Measurements from ENCODE around the gene PAX2.

Gene PAX2

GRCh38 chr10:100748231-100749058 lies 3.1 kb downstream of the PAX2 start:
- in situ Hi-C loops (cut with HindIII; ENCODE audit: low pct_ligation_motif_present, low pct_unique_long_range_greater_than_20kb, low sequenced_read_pairs), result no loop called here
- peak; percentile 49 for DNase-seq

- no peak for DNase-seq
- in situ Hi-C loops (cut with HindIII; ENCODE audit: low pct_ligation_motif_present, low pct_unique_long_range_greater_than_20kb, low sequenced_read_pairs), result no loop called here
Measured at GRCh38 chr10:100749059-100749308, 3.6 kb downstream of the PAX2 start.

GRCh38 chr10:100749309-100750217 lies 4.2 kb downstream of the PAX2 start:
- in situ Hi-C loops (cut with HindIII; ENCODE audit: low pct_ligation_motif_present, low pct_unique_long_range_greater_than_20kb, low sequenced_read_pairs), result no loop called here
- no peak for DNase-seq

DNA sequence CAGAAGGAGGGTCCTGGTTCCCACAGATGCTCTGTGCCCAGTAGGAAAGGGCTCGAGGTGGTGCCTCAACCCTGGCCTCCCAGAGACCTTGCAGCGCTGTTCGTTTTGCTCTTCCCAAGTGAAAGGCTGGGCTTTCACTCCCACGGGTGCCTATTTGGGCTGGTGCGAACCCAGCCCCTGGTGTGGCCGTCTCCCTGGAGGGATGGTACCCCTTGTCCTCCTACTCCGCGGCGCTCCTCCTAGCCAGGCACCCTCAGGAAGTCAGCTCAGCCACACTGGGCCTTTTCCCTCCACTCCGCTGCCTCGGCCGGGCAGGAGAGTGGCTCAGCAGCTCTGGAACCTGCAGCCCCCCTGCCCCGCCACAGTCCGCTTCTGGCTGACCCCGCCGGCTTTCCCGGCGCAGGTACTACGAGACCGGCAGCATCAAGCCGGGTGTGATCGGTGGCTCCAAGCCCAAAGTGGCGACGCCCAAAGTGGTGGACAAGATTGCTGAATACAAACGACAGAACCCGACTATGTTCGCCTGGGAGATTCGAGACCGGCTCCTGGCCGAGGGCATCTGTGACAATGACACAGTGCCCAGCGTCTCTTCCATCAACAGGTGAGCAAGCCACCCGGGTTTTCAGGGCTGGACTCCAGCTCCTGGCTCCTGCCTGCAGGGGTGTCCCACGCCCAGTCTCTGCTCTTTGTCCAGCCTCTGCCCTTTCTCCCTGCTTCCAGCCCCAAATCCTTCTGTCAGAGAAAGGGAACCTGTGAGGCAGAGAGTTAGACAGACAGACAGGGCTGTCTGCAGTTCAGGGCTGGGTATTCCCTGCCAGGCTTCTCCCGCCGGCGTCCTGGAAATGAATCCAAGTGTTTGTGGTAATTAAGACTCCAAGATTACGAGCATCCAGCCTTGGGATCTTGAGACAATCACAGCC lies 5.2 kb downstream of the PAX2 start:
- DNase-seq, result no peak
- in situ Hi-C loops (cut with HindIII; ENCODE audit: low pct_ligation_motif_present, low pct_unique_long_range_greater_than_20kb, low sequenced_read_pairs), result no loop called here

DNA sequence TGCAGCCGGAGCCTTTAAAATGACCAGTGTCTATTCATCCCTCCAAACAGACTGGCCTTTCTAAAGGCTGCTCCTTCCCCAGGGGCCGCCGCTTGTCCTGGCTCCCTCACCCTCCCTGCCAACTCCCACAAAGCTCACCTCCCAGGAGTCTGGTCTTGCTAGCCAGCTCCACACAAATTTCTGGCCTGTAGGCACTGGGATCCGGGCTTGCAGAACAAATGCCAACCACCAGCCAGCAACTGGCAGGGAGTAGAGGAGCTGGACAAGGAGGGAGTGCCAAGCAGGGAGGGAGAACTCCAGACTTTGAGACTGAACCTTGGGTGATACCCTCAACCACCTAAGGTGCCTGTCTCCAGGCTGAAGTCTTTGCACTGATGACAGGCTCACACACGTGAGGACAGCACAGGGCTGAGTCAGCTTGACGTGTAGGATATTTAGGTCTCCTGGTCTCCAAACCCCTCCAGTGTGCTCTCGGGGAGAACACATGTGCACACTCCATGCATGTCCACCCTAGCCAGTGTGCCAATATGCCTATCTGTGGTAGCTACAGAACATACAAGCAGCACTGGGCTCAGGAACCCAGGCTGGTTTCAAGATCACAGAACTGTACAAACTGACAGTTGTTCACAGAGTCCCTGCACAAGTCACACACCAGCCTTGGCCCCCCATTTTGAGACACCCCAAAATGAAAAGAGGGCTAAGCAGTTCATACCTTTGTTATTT lies 6.0 kb downstream of the PAX2 start:
- no peak for DNase-seq
- in situ Hi-C loops (cut with HindIII; ENCODE audit: low pct_ligation_motif_present, low pct_unique_long_range_greater_than_20kb, low sequenced_read_pairs), result no loop called here

GRCh38 chr10:100755821-100756220 lies 10.4 kb downstream of the PAX2 start:
- DNase-seq, result no peak
- in situ Hi-C loops (cut with HindIII; ENCODE audit: low pct_ligation_motif_present, low pct_unique_long_range_greater_than_20kb, low sequenced_read_pairs), result no loop called here

GRCh38 chr10:100759331-100759730 lies 13.9 kb downstream of the PAX2 start:
- DNase-seq, result no peak
- in situ Hi-C loops (cut with HindIII; ENCODE audit: low pct_ligation_motif_present, low pct_unique_long_range_greater_than_20kb, low sequenced_read_pairs), result no loop called here

DNA sequence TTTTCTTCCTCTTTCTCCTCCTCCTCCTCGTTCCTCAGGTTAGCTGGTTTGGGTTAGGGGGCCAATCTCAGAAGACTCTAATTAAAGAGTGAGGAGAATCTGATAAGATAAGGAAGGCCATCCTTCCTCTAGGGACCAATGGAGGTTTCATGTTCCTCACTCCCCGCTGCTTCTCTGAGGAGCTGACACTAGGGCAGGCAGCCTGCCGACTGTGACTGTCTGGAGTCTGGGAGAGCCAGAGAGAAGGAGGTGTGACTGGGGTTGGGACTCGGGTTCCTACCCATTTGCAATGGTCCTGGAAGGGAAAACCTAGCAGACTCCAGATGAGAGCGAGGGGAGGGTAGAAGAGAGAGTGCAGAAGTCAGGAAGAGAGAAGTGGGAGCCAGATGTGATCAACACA lies 15.3 kb downstream of the PAX2 start:
- no peak for DNase-seq
- in situ Hi-C loops (cut with HindIII; ENCODE audit: low pct_ligation_motif_present, low pct_unique_long_range_greater_than_20kb, low sequenced_read_pairs), result no loop called here

GRCh38 chr10:100761191-100761590 lies 15.8 kb downstream of the PAX2 start:
- in situ Hi-C loops (cut with HindIII; ENCODE audit: low pct_ligation_motif_present, low pct_unique_long_range_greater_than_20kb, low sequenced_read_pairs), result no loop called here

GRCh38 chr10:100763043-100763747 lies 17.8 kb downstream of the PAX2 start:
- no peak for DNase-seq
- in situ Hi-C loops (cut with HindIII; ENCODE audit: low pct_ligation_motif_present, low pct_unique_long_range_greater_than_20kb, low sequenced_read_pairs), result no loop called here

More at GRCh38 chr10:100761191-100761590, 15.8 kb downstream of the PAX2 start:
- no peak for DNase-seq

- no peak for DNase-seq
- in situ Hi-C loops (cut with HindIII; ENCODE audit: low pct_ligation_motif_present, low pct_unique_long_range_greater_than_20kb, low sequenced_read_pairs), result no loop called here
Measured at GRCh38 chr10:100766693-100767421, 21.5 kb downstream of the PAX2 start.

DNA sequence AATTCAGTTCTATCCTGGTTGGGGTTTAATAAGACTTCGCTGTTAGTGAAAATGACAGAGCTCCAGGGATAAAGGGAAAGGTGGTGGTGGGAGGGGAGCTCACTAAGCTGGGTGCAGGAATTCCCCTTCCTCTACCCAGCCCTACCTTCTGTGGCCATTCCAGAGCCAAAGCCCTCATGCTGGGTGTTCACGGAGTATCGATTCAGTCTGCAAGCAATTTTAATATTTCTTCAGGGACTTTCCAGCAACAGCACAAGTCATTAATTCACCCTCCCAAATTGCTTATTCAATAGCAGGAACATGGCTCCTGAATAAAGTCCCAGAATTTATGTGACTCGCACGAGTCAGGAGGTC lies 22.0 kb downstream of the PAX2 start:
- in situ Hi-C loops (cut with HindIII; ENCODE audit: low pct_ligation_motif_present, low pct_unique_long_range_greater_than_20kb, low sequenced_read_pairs), result no loop called here
- no peak for DNase-seq

DNA sequence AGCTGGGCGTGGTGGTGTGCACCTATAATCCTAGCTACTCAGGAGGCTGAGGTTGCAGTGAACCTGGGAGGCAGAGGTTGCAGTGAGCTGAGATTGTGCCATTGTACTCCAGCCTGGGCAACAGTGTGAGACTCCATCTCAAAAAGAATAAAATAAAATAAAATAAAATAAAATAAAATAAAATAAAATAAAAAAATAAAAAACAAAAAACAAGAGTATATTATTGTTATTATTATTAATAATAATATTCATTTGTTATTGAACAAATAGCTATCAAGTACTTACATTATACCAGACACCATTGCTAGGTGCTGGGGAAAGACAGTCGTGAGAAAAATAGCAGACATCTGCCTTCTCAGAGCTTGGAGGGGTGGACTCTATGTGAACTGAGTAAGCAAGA lies 24.1 kb downstream of the PAX2 start:
- in situ Hi-C loops (cut with HindIII; ENCODE audit: low pct_ligation_motif_present, low pct_unique_long_range_greater_than_20kb, low sequenced_read_pairs), result no loop called here
- DNase-seq, result no peak

- in situ Hi-C loops (cut with HindIII; ENCODE audit: low pct_ligation_motif_present, low pct_unique_long_range_greater_than_20kb, low sequenced_read_pairs), result no loop called here
- no peak for DNase-seq
Measured at GRCh38 chr10:100773646-100774045, 28.3 kb downstream of the PAX2 start.

DNA sequence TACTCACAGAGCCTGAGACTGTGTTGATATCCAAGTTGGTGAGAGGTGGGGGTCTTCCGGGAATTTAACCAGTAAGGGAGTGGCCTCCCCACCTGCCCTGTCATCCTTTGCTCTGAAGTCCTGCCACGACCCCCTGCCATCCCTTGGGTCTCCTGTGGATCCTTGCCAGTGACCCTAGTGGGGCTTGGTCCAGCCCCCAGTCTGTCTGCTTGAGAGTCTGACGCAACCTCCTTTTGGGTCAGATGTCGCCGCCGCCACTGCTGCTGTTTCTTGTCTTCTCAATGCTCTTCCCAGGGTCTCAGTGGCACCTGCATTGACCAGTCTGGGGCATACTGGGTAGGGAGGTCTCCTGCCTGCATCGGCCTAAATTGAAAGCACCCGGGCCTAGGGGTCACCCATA lies 28.8 kb downstream of the PAX2 start:
- DNase-seq, result no peak
- in situ Hi-C loops (cut with HindIII; ENCODE audit: low pct_ligation_motif_present, low pct_unique_long_range_greater_than_20kb, low sequenced_read_pairs), result no loop called here

GRCh38 chr10:100774876-100775275 lies 29.5 kb downstream of the PAX2 start:
- in situ Hi-C loops (cut with HindIII; ENCODE audit: low pct_ligation_motif_present, low pct_unique_long_range_greater_than_20kb, low sequenced_read_pairs), result no loop called here
- DNase-seq, result no peak

DNA sequence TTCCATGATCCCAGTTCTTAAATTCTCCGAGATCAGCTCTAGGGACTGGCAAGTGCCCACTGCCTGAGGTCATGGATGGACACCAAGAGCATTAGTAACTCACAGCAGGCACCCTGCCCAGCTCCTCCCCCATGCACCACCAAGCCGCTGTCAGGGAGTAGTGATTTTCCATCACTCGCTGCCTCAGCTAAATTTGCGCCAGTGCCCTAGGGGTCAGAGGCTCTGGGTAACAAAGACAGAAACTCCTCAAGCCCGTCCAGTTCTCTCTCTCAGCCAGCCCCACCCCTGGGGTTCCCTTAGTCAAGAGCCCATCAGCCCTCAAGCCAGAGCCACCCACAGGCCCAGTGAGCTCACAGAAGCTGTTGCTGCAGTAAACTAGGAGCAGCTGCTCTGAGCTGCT lies 30.0 kb downstream of the PAX2 start:
- peak; percentile 69 for DNase-seq
- in situ Hi-C loops (cut with HindIII; ENCODE audit: low pct_ligation_motif_present, low pct_unique_long_range_greater_than_20kb, low sequenced_read_pairs), result no loop called here
